H1 (cell line): ENCODE measurements around the gene GALNT18. TPM values are rescaled to one million over a fixed set of nuclear protein-coding genes. Genes with fewer than 3 reads are reported as not detected.

Experiments used
- SP1 ChIP-seq: IDR thresholded peaks from 2 replicates; pipeline ENCODE4 v1.6.1; 2011; ENCODE audit warnings: low read depth, low read length
- polyA plus RNA-seq, 7 experiments: library from polyadenylated mRNA; depleted of rRNA in 3 of 7; stranded (reverse) in 5 of 7; unstranded in 2 of 7; fragments of >200 nt in 5 of 7; fragments of 200-250 nt in 2 of 7; gene quantifications; 1 replicate in 5 of 7; 2 replicates in 1 of 7; 4 replicates in 1 of 7; pipeline versions ENCODE4 v1.2.1 to v1.2.3, GENCODE V29; 2011 to 2013; ENCODE audit warnings: missing spikeins in 2 of 7, mixed read lengths in 2 of 7
- total RNA-seq: library from RNA; stranded (reverse); fragmentation: NEBNext Ultra II Directional; extraction: Animal tissue kit (Norgen Biotek cat#: 25700); gene quantifications from 2 replicates; pipeline ENCODE4 v1.2.1, GENCODE V29; 2021
- TF ChIP-seq, protein P1 (sequence below): fragments of 300-600 bp; sonication (generic); IDR thresholded peaks from 2 replicates; pipeline ENCODE4 v1.7.1; 2012; ENCODE audit warnings: low read length, moderate library complexity, mild to moderate bottlenecking, inconsistent platforms; ENCODE audit not compliant: insufficient replicate concordance

GALNT18 gene
- total and polyA plus RNA-seq, 2 of the 8 experiments (the other 6 are each of a cell fraction or from before 2014, with no cell fraction given), result 6.0 to 9.4 TPM

DNA sequence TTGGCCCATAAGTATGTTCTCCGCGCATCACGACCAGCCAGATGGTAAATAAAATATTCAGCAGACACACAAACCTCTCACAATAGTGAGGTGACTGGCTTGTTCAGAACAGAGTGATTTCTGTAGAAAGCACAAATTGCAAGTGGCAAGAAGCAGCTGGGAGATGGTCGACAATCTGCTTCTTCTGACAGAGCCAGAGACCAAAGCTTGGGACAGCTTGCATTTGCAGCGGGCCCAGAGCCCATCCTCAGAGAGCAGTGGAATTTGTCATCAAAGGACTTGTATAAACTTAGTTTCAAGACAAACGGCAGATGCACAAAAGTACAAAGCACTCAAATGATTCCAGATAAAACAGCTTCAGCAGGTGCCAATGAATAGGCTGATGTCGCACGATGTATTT lies 7.6 kb upstream of the GALNT18 start (continued):
- TF ChIP-seq, protein P1, sequence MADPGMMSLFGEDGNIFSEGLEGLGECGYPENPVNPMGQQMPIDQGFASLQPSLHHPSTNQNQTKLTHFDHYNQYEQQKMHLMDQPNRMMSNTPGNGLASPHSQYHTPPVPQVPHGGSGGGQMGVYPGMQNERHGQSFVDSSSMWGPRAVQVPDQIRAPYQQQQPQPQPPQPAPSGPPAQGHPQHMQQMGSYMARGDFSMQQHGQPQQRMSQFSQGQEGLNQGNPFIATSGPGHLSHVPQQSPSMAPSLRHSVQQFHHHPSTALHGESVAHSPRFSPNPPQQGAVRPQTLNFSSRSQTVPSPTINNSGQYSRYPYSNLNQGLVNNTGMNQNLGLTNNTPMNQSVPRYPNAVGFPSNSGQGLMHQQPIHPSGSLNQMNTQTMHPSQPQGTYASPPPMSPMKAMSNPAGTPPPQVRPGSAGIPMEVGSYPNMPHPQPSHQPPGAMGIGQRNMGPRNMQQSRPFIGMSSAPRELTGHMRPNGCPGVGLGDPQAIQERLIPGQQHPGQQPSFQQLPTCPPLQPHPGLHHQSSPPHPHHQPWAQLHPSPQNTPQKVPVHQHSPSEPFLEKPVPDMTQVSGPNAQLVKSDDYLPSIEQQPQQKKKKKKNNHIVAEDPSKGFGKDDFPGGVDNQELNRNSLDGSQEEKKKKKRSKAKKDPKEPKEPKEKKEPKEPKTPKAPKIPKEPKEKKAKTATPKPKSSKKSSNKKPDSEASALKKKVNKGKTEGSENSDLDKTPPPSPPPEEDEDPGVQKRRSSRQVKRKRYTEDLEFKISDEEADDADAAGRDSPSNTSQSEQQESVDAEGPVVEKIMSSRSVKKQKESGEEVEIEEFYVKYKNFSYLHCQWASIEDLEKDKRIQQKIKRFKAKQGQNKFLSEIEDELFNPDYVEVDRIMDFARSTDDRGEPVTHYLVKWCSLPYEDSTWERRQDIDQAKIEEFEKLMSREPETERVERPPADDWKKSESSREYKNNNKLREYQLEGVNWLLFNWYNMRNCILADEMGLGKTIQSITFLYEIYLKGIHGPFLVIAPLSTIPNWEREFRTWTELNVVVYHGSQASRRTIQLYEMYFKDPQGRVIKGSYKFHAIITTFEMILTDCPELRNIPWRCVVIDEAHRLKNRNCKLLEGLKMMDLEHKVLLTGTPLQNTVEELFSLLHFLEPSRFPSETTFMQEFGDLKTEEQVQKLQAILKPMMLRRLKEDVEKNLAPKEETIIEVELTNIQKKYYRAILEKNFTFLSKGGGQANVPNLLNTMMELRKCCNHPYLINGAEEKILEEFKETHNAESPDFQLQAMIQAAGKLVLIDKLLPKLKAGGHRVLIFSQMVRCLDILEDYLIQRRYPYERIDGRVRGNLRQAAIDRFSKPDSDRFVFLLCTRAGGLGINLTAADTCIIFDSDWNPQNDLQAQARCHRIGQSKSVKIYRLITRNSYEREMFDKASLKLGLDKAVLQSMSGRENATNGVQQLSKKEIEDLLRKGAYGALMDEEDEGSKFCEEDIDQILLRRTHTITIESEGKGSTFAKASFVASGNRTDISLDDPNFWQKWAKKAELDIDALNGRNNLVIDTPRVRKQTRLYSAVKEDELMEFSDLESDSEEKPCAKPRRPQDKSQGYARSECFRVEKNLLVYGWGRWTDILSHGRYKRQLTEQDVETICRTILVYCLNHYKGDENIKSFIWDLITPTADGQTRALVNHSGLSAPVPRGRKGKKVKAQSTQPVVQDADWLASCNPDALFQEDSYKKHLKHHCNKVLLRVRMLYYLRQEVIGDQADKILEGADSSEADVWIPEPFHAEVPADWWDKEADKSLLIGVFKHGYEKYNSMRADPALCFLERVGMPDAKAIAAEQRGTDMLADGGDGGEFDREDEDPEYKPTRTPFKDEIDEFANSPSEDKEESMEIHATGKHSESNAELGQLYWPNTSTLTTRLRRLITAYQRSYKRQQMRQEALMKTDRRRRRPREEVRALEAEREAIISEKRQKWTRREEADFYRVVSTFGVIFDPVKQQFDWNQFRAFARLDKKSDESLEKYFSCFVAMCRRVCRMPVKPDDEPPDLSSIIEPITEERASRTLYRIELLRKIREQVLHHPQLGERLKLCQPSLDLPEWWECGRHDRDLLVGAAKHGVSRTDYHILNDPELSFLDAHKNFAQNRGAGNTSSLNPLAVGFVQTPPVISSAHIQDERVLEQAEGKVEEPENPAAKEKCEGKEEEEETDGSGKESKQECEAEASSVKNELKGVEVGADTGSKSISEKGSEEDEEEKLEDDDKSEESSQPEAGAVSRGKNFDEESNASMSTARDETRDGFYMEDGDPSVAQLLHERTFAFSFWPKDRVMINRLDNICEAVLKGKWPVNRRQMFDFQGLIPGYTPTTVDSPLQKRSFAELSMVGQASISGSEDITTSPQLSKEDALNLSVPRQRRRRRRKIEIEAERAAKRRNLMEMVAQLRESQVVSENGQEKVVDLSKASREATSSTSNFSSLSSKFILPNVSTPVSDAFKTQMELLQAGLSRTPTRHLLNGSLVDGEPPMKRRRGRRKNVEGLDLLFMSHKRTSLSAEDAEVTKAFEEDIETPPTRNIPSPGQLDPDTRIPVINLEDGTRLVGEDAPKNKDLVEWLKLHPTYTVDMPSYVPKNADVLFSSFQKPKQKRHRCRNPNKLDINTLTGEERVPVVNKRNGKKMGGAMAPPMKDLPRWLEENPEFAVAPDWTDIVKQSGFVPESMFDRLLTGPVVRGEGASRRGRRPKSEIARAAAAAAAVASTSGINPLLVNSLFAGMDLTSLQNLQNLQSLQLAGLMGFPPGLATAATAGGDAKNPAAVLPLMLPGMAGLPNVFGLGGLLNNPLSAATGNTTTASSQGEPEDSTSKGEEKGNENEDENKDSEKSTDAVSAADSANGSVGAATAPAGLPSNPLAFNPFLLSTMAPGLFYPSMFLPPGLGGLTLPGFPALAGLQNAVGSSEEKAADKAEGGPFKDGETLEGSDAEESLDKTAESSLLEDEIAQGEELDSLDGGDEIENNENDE, result no peak
- no peak for TF ChIP-seq SP1
